ENCODE results near the gene MEGF6.

Gene MEGF6

GRCh38 chr1:3552176-3552575 lies 59.1 kb downstream of the MEGF6 start:
- DNase-seq = no peak

DNA sequence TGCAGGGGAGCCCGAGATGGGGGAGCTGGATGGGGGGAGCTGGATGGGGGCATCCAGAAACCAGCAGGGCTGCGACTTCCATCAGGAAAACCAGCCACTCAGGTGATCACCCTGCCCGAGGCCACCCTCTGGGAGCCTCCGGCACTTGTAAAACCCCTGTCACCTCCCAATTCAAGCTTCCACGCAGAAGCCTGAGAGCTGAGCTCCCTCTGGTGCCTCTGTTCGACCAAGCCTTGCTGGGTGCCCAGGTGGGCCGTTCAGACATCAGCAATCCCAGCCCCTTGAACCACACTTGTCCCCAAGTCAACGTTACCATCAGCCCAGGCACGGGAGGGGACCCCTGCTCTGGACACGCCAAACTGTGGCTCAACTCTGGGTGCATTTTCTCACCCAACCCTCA lies 59.6 kb downstream of the MEGF6 start:
- no peak for DNase-seq

GRCh38 chr1:3551290-3551678 lies 60.0 kb downstream of the MEGF6 start:
- no peak for DNase-seq

DNA sequence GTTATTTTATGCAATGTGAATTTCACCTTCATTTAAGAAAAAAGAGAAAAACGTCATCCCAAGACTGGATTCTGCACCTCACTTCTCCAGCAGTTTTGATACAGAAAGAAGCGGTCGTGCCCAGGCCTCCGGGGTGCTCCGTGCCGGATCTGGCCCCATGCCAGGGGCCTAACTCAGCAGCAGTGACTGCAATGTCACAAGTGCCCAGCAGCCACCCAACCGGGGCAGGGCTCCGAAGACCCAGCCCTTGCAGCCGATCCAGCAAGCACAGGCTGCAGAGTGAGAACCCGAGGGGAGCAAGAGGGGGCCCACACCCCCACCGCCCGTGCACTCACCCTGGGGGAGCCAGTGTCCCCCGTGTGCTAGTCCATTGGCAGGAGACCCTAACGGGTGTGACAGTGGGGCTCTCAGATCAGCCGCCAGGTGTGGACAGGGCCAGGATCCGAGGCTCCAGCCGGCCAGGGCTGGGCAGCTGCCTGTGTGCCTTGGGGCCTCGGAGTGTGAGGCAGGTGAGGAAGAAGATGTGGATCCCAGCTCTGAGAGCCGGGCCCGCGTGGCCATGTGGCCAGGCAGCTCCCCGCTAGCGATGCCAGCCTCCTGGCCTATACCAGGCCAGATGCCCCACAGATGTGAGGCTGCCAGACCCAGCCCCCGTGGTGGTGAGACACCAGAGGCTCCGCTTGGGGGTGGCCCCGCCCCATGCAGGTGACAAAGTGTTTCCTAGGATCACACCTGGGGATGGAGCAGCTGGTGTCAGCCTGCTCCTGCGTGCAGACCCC lies 60.6 kb downstream of the MEGF6 start:
- no peak for DNase-seq

- no peak for DNase-seq
Measured at GRCh38 chr1:3548895-3549294, 62.4 kb downstream of the MEGF6 start.

GRCh38 chr1:3548156-3548893 lies 63.0 kb downstream of the MEGF6 start:
- DNase-seq = no peak

DNA sequence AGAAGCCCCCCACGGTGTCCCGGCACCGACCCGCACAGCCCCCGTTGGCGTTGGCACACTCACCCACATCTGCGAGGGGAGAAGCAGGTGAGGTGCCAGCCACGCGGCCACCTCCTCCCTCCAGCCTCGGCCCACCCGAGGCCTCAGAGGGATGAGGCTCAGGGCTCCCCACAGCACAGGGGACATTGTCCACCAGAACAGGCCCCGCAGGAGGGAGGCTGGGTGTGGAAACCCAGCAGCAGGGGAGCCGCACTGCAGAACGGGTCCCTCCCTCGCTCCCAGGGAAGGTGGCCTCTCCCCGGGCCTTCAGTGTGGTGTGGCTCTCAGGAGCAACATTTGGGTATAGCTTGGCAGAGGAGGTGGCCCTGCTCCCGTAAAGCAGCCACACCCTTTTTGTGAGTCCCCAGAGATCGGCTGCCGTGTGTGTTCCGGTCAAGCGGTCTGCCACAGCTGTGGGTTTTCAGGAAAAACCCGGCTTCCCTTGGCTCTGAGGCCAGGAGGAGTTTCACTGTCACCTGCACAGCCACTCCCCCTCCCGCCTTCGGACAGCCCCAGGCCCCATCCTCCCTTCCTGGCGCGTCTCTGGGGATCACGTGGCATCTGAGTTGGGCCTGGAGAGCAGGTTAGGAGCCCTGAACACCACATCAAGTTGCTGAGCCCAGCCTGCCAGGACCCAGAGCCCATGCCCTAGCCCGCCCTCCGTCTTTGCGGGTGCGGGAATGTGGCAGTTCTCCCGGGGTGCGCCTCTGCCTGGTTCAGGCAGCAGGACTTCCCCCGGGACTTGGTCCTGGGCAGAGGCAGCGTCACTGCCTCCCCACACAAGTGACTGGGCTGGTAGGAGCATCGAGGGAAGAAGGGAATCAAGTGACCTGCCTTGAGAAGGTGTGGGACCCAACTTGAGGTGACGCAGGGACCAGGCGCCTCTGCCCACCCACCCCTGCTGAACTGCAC lies 64.0 kb downstream of the MEGF6 start:
- DNase-seq = no peak

DNA sequence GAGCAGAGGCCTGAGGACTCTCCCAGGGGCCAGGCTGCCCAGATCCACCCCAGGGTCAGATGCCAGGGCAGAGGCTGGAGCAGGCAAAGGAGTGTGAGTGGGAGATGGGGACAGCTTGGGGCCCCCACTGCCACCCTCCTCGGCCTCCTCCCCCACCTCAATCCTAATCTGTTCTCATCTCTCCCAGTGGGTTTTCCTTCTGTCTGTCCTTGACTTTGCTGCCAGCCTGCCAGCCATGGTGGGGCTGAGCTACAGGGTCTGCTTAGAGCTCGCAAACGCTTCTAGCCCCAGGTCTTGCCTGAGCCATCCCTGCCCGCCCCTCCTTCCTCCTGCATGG lies 65.3 kb downstream of the MEGF6 start:
- DNase-seq = no peak

- DNase-seq = no peak
Measured at GRCh38 chr1:3545363-3546047, 65.8 kb downstream of the MEGF6 start.

DNA sequence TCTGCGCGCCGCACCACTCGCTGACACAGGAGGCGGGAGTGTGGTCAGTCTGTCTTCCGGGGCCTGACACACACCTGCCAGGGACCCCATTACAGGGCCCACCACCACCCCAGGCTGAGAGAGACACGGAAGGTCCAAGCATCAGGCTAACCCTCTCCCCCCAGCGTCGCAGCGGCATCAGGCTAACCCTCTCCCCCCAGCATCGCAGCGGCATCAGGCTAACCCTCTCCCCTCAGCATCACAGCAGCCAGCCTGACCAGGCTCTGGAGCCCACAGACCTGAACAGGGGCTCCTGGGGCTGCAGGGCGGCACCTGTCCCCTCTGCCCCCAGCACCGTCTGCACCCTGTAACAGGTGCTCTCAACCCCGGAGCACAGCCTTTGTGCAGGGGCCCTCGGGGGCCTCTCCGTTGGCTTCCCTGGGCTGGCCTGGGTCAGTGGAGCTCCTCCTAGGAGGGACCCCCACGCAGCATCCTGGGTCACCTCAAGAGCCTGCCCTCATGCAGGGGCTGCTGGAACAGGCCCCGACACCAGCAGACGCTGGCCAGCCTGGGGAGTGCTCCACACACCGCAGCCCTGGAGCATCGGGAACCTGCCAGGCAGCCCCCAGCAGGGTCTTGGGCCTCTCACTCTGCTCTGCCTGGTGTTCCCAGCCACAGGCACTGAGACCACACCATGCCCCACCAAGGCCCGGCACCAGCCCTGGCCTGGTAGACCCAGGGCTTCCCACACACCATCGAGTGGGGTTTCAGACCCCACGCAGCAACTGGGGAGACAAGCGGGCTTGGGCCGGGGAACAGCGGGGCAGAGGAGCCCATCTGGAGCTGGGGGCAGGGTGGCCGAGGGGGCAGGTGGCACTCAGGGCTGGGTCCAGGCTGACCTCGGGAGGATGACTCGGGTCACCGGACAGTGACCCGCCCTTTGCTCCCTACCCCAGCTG lies 67.0 kb downstream of the MEGF6 start:
- no peak for DNase-seq

DNA sequence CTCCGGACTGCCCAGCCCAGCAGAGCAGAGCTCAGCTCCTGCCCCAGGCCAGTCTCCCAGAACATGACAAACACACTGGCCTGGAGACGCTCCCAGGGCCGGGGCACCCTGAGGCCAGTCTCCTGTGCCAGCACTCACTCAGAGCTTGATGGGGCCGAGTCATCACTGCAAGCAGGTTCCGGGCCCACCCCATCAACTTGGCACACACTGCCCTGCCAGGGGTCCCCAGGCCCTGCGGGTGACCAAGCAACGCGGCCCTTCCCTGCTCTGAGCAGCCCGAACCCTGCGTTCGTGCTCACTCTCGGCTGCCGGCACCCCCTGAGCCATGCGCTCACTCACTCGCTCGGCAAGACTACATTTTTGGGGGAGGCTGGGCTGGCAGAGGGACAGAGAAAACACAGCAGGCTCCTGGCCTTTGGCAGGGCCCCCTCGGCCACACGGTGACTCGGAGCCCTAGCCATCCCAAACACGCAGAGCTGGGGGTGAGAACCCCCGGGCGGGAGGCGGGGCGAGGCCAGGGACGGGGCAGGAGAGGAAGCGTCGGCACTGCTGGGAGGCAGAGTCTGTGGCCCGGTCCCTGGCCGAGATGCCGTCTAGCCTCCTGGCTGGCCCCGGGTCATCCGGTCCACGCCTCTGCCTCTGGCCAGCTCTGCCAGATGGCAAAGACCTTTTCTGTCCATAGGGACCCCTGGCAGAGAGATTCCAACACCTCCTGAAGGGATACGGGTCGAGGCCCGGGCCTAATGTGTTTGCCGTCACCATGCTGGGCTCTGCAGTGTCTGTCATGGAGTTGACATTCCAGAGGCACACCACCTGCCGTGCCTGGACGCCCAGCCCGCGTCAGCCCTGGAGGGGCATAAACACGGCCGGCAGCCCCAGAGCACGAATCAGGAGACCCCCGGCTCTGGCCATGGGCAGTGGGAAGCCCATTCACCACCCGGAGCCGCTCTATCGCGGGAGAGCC lies 68.0 kb downstream of the MEGF6 start:
- DNase-seq = no peak

- DNase-seq = no peak
Measured at GRCh38 chr1:3542676-3543075, 68.6 kb downstream of the MEGF6 start.

DNA sequence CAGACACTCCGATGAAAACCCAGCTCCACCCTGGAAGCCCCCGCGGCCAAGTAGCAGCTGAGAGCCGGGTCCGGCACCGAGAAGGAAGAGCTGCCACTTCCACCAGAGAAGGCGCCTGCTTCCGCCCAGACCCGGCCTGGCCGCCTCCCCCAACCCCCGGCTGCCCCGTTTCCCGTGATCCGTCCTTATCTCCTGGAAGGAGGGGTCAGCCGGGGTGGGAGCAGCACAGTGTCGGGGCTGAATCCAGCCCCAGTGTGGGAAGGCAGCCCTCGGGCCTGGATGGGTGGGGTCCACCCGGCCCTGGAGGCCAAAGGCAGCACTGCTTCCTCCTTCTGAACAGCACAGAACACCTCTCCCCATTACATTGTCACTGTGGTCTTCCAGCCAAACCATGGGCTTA lies 69.4 kb downstream of the MEGF6 start:
- DNase-seq = no peak

DNA sequence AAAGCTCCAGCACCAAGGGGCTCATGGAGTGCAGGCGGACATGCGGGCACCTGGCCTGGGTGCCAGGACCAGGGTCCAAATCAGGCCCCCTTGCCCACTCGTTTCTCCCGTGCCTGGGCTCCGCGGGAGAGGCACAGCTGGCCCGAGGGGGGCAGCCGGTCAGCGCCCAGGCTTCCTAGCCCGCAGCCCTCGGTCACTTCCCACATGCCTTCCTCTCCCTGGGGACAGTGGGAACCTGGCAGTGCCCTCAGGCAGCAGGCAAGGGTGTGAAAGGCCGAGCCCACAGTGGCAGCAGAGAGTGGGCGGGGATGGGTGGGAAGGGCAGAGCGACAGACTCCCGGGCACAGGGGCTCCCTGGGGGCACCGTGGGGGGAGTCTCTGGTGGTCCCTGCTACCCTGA lies 69.8 kb downstream of the MEGF6 start:
- DNase-seq = no peak

GRCh38 chr1:3540876-3541275 lies 70.4 kb downstream of the MEGF6 start:
- no peak for DNase-seq

- DNase-seq = no peak
Measured at GRCh38 chr1:3539707-3540425, 71.4 kb downstream of the MEGF6 start.

GRCh38 chr1:3537359-3537758 lies 73.9 kb downstream of the MEGF6 start:
- no peak for DNase-seq

DNA sequence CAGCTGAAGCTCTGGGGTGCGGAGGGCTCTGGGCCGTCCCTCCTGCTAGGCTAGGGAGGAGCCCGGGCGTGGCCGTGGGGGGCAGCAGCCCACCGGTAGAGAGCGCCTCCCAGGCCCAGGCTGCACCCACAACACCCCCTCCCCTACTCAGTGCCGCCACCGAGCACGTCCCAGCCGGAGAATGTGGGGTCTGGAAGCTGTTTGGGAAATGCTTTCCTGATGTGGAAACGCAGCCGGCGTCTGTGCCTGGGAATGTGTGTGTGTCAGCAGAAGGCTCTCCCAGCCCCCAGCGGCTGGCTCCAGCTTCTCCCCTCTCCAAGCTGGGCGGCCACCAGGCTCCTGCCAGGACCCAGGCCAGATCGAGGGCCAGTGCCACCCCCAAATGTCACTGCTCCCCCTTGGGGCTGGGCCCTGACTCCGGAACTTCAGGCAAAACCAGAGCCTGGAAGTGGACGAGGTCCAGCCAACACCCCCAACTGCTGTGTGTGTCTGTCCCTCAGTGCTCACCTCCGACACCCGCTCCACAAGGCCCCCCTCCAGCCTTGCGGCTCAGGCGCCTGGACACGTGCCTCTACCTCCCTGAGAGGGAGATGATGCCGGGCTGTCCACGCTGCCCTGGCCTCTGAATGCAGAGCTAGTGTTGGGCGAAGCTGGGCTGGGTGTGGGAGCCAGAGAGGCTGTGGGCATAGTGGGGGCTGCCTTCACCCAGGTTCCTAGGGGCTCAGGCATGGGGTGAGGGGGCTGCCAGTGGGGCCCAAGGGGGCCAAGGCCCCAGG lies 74.7 kb downstream of the MEGF6 start:
- no peak for DNase-seq

DNA sequence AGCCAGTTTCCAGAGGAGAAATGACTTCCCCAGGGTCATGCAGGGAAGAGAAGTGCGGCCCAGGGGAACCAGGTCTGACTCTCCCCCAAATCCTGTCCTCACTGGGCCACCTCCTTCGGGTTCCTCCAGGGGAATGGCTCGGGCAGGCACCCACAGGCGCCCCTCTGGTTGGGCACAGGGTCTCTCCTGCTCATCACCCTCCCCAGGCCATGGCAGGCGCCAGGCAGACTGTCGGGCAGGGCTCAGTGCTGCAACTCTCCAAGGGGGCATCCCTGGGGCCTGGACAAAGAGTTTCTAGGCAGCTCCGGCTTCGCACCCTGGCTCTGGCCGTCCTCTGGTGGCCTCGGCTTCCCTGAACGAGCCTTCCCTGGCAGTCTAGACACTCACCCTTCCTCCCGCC lies 75.6 kb downstream of the MEGF6 start:
- no peak for DNase-seq

All from NCI-H1694 (cell line).